Activated CD4-positive, alpha-beta T cell treated with anti-CD3 and anti-CD28 coated beads, Interleukin-2, amount 10 ng/mL, durations not matched to agents 24 days and 14 days (primary cell): Measurements from ENCODE around the gene PLD5. TPM values are rescaled to one million over a fixed set of nuclear protein-coding genes. Genes with fewer than 3 reads are reported as not detected.
"Not testable (repeated sequence)": the region's sequence is repeated elsewhere in the genome, so short reads cannot be mapped to it uniquely, and the experiment has no call there.

Experiments
- DNase-seq: peaks from one replicate; pipeline ENCODE4 v3.0.0; 2022
- H3K27ac Mint-ChIP-seq: one replicate; pipeline ENCODE4 v1.8.0; 2022; ENCODE audit warnings: mild to moderate bottlenecking, mixed read lengths
- H3K27me3 Mint-ChIP-seq: one replicate; pipeline ENCODE4 v1.8.0; 2022; ENCODE audit warnings: mixed read lengths
- H3K36me3 Mint-ChIP-seq: one replicate; pipeline ENCODE4 v1.8.0; 2022; ENCODE audit warnings: low read depth, mild to moderate bottlenecking, mixed read lengths
- H3K4me1 Mint-ChIP-seq: one replicate; pipeline ENCODE4 v1.8.0; 2021; ENCODE audit warnings: mixed read lengths
- H3K4me3 Mint-ChIP-seq: one replicate; pipeline ENCODE4 v1.8.0; 2022; ENCODE audit warnings: mild to moderate bottlenecking, moderate library complexity, mixed read lengths
- H3K9me3 Mint-ChIP-seq: one replicate; pipeline ENCODE4 v1.8.0; 2021; ENCODE audit warnings: mixed read lengths
- intact Hi-C: fragments of 100-400 bp; cut with micrococcal nuclease; formaldehyde crosslinking; loops from one replicate; pipeline ENCODE4 v1.15.1; 2023
- total RNA-seq: library from RNA; stranded (reverse); gene quantifications from 2 replicates; pipeline ENCODE4 v1.2.3, GENCODE V29; 2022

Gene PLD5
- total RNA-seq, 1 donor from 2014 or later, result not detected

- Mint-ChIP-seq H3K36me3 (no peaks in the 10 kb centered on the region), H3K4me1 (no peaks in the 10 kb centered on the region)
- intact Hi-C loops, result no loop called here
Measured at GRCh38 chr1:242427519-242427918, 97.0 kb downstream of the PLD5 start.

GRCh38 chr1:242426271-242426905, 98.1 kb downstream of the PLD5 start:
- Mint-ChIP-seq H3K27me3 (no peaks in the 10 kb centered on the region), H3K4me1 (no peaks in the 10 kb centered on the region), H3K9me3 (no peaks in the 10 kb centered on the region), H3K36me3 (no peaks in the 10 kb centered on the region), H3K27ac (no peak overlapping the region), H3K4me3 (no peak overlapping the region)
- DNase-seq, result no peak
- intact Hi-C loops, result no loop called here

More at GRCh38 chr1:242427519-242427918, 97.0 kb downstream of the PLD5 start:
- no peak for DNase-seq
- Mint-ChIP-seq H3K27ac (no peak overlapping the region), H3K27me3 (no peaks in the 10 kb centered on the region), H3K9me3 (no peaks in the 10 kb centered on the region), H3K4me3 (no peak overlapping the region)

GRCh38 chr1:242425232-242425631, 99.3 kb downstream of the PLD5 start:
- intact Hi-C loops, result no loop called here
- Mint-ChIP-seq H3K27me3 (no peaks in the 10 kb centered on the region), H3K9me3 (no peaks in the 10 kb centered on the region), H3K4me1 (no peaks in the 10 kb centered on the region), H3K27ac (no peak overlapping the region), H3K36me3 (no peaks in the 10 kb centered on the region), H3K4me3 (no peak overlapping the region)
- no peak for DNase-seq

GRCh38 chr1:242416657-242417056, 107.8 kb downstream of the PLD5 start:
- Mint-ChIP-seq H3K27ac (no peak overlapping the region), H3K4me3 (no peak overlapping the region), H3K9me3 (no peaks in the 10 kb centered on the region), H3K4me1 (no peaks in the 10 kb centered on the region), H3K27me3 (no peaks in the 10 kb centered on the region), H3K36me3 (no peaks in the 10 kb centered on the region)
- intact Hi-C loops, result no loop called here
- DNase-seq, result no peak

- DNase-seq, result no peak
- Mint-ChIP-seq H3K27me3 (no peaks in the 10 kb centered on the region), H3K27ac (no peak overlapping the region), H3K9me3 (peaks cover 3% of the 10 kb centered on the region), H3K4me3 (no peak overlapping the region), H3K4me1 (no peaks in the 10 kb centered on the region), H3K36me3 (no peaks in the 10 kb centered on the region)
- intact Hi-C loops, result no loop called here
Measured at GRCh38 chr1:242412921-242413320, 111.6 kb downstream of the PLD5 start.

- Mint-ChIP-seq H3K27me3 (no peaks in the 10 kb centered on the region), H3K27ac (no peak overlapping the region), H3K4me1 (no peaks in the 10 kb centered on the region), H3K4me3 (no peak overlapping the region), H3K36me3 (no peaks in the 10 kb centered on the region), H3K9me3 (peaks cover 3% of the 10 kb centered on the region)
- DNase-seq, result no peak
- intact Hi-C loops, result no loop called here
Measured at GRCh38 chr1:242411901-242412300, 112.6 kb downstream of the PLD5 start.

- no peaks in the 10 kb centered on the region for H3K27me3 Mint-ChIP-seq
- H3K27ac Mint-ChIP-seq, result no peak overlapping the region
- H3K36me3 Mint-ChIP-seq, result no peaks in the 10 kb centered on the region
- H3K4me1 Mint-ChIP-seq, result no peaks in the 10 kb centered on the region
- peaks cover 3% of the 10 kb centered on the region for H3K9me3 Mint-ChIP-seq
- H3K4me3 Mint-ChIP-seq, result no peak overlapping the region
- DNase-seq, result no peak
- intact Hi-C loops, result no loop called here
Measured at GRCh38 chr1:242405947-242406346, 118.5 kb downstream of the PLD5 start.

GRCh38 chr1:242404296-242404695, 120.2 kb downstream of the PLD5 start:
- no peaks in the 10 kb centered on the region for H3K27me3 Mint-ChIP-seq
- no peaks in the 10 kb centered on the region for H3K4me1 Mint-ChIP-seq
- intact Hi-C loops, result no loop called here
- H3K36me3 Mint-ChIP-seq, result no peaks in the 10 kb centered on the region
- peaks cover 2% of the 10 kb centered on the region for H3K9me3 Mint-ChIP-seq
- no peak overlapping the region for H3K27ac Mint-ChIP-seq
- no peak for DNase-seq
- H3K4me3 Mint-ChIP-seq, result no peak overlapping the region

- no peaks in the 10 kb centered on the region for H3K9me3 Mint-ChIP-seq
- no peaks in the 10 kb centered on the region for H3K36me3 Mint-ChIP-seq
- DNase-seq, result no peak
- no peaks in the 10 kb centered on the region for H3K27me3 Mint-ChIP-seq
- intact Hi-C loops, result no loop called here
- no peaks in the 10 kb centered on the region for H3K4me1 Mint-ChIP-seq
- H3K4me3 Mint-ChIP-seq, result no peak overlapping the region
- no peak overlapping the region for H3K27ac Mint-ChIP-seq
Measured at GRCh38 chr1:242402956-242403355, 121.5 kb downstream of the PLD5 start.

- Mint-ChIP-seq H3K9me3 (no peaks in the 10 kb centered on the region), H3K27me3 (no peaks in the 10 kb centered on the region), H3K27ac (no peak overlapping the region), H3K4me3 (no peak overlapping the region), H3K36me3 (no peaks in the 10 kb centered on the region), H3K4me1 (no peaks in the 10 kb centered on the region)
- no peak for DNase-seq
- intact Hi-C loops, result no loop called here
Measured at GRCh38 chr1:242401937-242402336, 122.6 kb downstream of the PLD5 start.

GRCh38 chr1:242398351-242398750, 126.1 kb downstream of the PLD5 start:
- H3K4me1 Mint-ChIP-seq, result no peaks in the 10 kb centered on the region

GRCh38 chr1:242391896-242392295, 132.6 kb downstream of the PLD5 start:
- Mint-ChIP-seq H3K9me3 (peaks cover 10% of the 10 kb centered on the region), H3K4me3 (no peak overlapping the region), H3K36me3 (no peaks in the 10 kb centered on the region), H3K4me1 (no peaks in the 10 kb centered on the region), H3K27me3 (no peaks in the 10 kb centered on the region), H3K27ac (no peak overlapping the region)
- no peak for DNase-seq
- intact Hi-C loops, result no loop called here

More at GRCh38 chr1:242398351-242398750, 126.1 kb downstream of the PLD5 start:
- intact Hi-C loops, result no loop called here
- Mint-ChIP-seq H3K36me3 (no peaks in the 10 kb centered on the region), H3K27me3 (no peaks in the 10 kb centered on the region), H3K4me3 (no peak overlapping the region), H3K27ac (no peak overlapping the region), H3K9me3 (no peaks in the 10 kb centered on the region)
- no peak for DNase-seq

- H3K27me3 Mint-ChIP-seq, intact Hi-C loops, H3K9me3 Mint-ChIP-seq, H3K36me3 Mint-ChIP-seq, H3K4me3 Mint-ChIP-seq, H3K4me1 Mint-ChIP-seq, H3K27ac Mint-ChIP-seq: not testable (repeated sequence)
- peak; percentile 27 for DNase-seq
Measured at GRCh38 chr1:242376121-242376520, 148.4 kb downstream of the PLD5 start.

- H3K4me1 Mint-ChIP-seq, H3K9me3 Mint-ChIP-seq, H3K36me3 Mint-ChIP-seq, intact Hi-C loops, DNase-seq, H3K27me3 Mint-ChIP-seq, H3K27ac Mint-ChIP-seq, H3K4me3 Mint-ChIP-seq: not testable (repeated sequence)
Measured at GRCh38 chr1:242350446-242350845, 174.1 kb downstream of the PLD5 start.

GRCh38 chr1:242349636-242350035, 174.9 kb downstream of the PLD5 start:
- H3K36me3 Mint-ChIP-seq, result no peaks in the 10 kb centered on the region
- intact Hi-C loops, result no loop called here
- H3K27me3 Mint-ChIP-seq, result no peaks in the 10 kb centered on the region
- H3K27ac Mint-ChIP-seq, result no peak overlapping the region
- no peak for DNase-seq
- H3K4me3 Mint-ChIP-seq, result no peak overlapping the region
- H3K9me3 Mint-ChIP-seq, result no peaks in the 10 kb centered on the region
- H3K4me1 Mint-ChIP-seq, result no peaks in the 10 kb centered on the region
